KMS-11 (cell line): ENCODE data around the gene SPHK1.
"Not testable (repeated sequence)": the region's sequence is repeated elsewhere in the genome, so short reads cannot be mapped to it uniquely, and the experiment has no call there.

Experiments used
- H2AFZ ChIP-seq: fragments of 200-600 bp; sonication (generic); 2 replicates; pipeline ENCODE4 v1.6.1; 2016; ENCODE audit warnings: antibody characterized with exemption, mixed run types, low read depth
- H3K27ac ChIP-seq: fragments of 200-600 bp; sonication (generic); 2 replicates; pipeline ENCODE4 v1.6.1; 2016; ENCODE audit warnings: mild to moderate bottlenecking, mixed run types
- H3K27me3 ChIP-seq: fragments of 200-600 bp; sonication (generic); 2 replicates; pipeline ENCODE4 v1.6.1; 2017; ENCODE audit warnings: mild to moderate bottlenecking, low read depth, mixed run types, moderate library complexity; ENCODE audit not compliant: insufficient read depth
- H3K36me3 ChIP-seq: fragments of 200-600 bp; sonication (generic); 2 replicates; pipeline ENCODE4 v1.6.1; 2017; ENCODE audit warnings: mild to moderate bottlenecking, mixed run types; ENCODE audit not compliant: insufficient read depth
- H3K4me1 ChIP-seq: fragments of 200-600 bp; sonication (generic); 2 replicates; pipeline ENCODE4 v1.6.1; 2016; ENCODE audit warnings: mild to moderate bottlenecking, low read depth, mixed run types; ENCODE audit not compliant: poor library complexity, severe bottlenecking
- H3K4me2 ChIP-seq: fragments of 200-600 bp; sonication (generic); 2 replicates; pipeline ENCODE4 v1.7.0; 2016; ENCODE audit warnings: mild to moderate bottlenecking, mixed run types
- H3K4me3 ChIP-seq: fragments of 200-600 bp; sonication (generic); IDR thresholded peaks from 2 replicates; pipeline ENCODE4 v1.6.1; 2017; ENCODE audit warnings: low read depth, low read length, mixed read lengths; ENCODE audit not compliant: insufficient read depth
- H3K79me2 ChIP-seq: fragments of 200-600 bp; sonication (generic); 2 replicates; pipeline ENCODE4 v1.6.1; 2016; ENCODE audit warnings: low read depth, mixed run types; ENCODE audit not compliant: insufficient read depth
- H3K9ac ChIP-seq: fragments of 200-600 bp; sonication (generic); 2 replicates; pipeline ENCODE4 v1.6.1; 2016; ENCODE audit warnings: mild to moderate bottlenecking, mixed run types
- H4K20me1 ChIP-seq: fragments of 200-600 bp; sonication (generic); 2 replicates; pipeline ENCODE4 v1.6.1; 2016; ENCODE audit warnings: mild to moderate bottlenecking, mixed run types; ENCODE audit not compliant: insufficient read depth
- TF ChIP-seq, protein P1 (sequence below): fragments of 200-600 bp; sonication (generic); conservative IDR thresholded peaks from 2 replicates; pipeline ENCODE4 v1.6.1; 2017; ENCODE audit warnings: low read depth, mild to moderate bottlenecking, antibody characterized with exemption, low read length, moderate library complexity, mixed read lengths

The SPHK1 gene

GRCh38 chr17:76341301-76341700, 43.1 kb upstream of the SPHK1 start:
- H3K4me1 ChIP-seq = peaks cover 16% of the 10 kb centered on the region
- no peaks in the 10 kb centered on the region for H3K27me3 ChIP-seq
- H3K79me2 ChIP-seq = no peaks in the 10 kb centered on the region
- TF ChIP-seq, protein P1, sequence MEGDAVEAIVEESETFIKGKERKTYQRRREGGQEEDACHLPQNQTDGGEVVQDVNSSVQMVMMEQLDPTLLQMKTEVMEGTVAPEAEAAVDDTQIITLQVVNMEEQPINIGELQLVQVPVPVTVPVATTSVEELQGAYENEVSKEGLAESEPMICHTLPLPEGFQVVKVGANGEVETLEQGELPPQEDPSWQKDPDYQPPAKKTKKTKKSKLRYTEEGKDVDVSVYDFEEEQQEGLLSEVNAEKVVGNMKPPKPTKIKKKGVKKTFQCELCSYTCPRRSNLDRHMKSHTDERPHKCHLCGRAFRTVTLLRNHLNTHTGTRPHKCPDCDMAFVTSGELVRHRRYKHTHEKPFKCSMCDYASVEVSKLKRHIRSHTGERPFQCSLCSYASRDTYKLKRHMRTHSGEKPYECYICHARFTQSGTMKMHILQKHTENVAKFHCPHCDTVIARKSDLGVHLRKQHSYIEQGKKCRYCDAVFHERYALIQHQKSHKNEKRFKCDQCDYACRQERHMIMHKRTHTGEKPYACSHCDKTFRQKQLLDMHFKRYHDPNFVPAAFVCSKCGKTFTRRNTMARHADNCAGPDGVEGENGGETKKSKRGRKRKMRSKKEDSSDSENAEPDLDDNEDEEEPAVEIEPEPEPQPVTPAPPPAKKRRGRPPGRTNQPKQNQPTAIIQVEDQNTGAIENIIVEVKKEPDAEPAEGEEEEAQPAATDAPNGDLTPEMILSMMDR = no peak
- H3K4me3 ChIP-seq = no peak overlapping the region
- no peaks in the 10 kb centered on the region for H4K20me1 ChIP-seq
- no peak overlapping the region for H3K4me2 ChIP-seq
- no peak overlapping the region for H3K27ac ChIP-seq
- H3K9ac ChIP-seq = no peak overlapping the region
- H3K36me3 ChIP-seq = no peaks in the 10 kb centered on the region
- no peak overlapping the region for H2AFZ ChIP-seq

DNA sequence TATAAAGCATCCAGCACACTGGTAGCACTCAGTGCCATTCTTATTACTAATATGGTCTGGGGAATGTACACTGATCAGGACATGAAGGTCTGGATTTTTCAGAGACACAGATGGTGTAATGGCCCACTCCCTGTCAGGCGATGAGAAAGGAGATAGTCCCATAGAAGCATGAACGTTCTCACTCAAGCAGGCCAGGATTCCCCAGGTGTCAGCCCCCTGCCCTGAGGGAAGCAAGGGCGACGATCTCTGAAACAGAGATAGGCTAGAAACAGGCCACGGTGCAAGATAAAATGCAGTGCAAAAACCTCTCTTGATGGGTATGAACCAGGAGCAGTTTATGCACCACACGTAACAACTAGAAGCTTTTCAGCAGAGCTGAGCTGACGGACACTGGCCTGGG, 41.3 kb upstream of the SPHK1 start:
- Histone ChIP-seq H3K4me2 (no peak overlapping the region), H3K36me3 (peaks cover 3% of the 10 kb centered on the region; the same call in 1 of the 2 replicates), H3K27ac (no peak overlapping the region), H4K20me1 (no peaks in the 10 kb centered on the region), H3K4me1 (peaks cover 9% of the 10 kb centered on the region), H3K9ac (no peak overlapping the region), H2AFZ (no peak overlapping the region), H3K27me3 (no peaks in the 10 kb centered on the region), H3K4me3 (no peak overlapping the region), H3K79me2 (no peaks in the 10 kb centered on the region)
- TF ChIP-seq, protein P1 = no peak

DNA sequence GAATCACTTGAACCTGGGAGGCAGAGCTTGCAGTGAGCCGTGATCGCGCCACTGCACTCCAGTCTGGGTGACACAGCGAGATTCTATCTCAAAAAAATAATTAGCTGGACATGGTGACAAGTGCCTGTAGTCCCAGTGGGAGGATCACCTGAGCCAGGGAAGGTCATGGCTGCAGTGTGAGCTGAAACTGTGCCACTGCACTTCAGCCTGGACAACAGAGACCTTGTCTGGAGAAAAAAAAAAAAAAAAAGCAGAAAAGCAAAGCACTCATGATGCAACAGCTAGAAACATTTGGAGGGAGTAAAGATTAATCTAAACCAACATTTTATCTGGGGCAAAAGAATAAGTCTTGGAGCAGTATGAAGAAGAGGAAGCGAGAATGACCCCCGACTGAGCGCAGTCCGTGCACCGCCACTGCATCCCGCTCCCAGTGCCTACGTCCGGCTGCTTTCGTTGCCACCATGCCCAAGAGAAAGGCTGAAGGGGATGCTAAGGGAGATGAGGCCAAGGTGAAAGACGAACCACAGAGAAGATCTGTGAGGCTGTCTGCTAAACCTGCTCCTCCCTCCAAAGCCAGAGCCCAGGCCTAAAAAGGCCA, 38.9 kb upstream of the SPHK1 start:
- TF ChIP-seq, protein P1 = no peak
- Histone ChIP-seq H3K4me3 (no peak overlapping the region), H4K20me1 (no peaks in the 10 kb centered on the region), H3K4me2 (no peak overlapping the region), H3K36me3 (peaks cover 3% of the 10 kb centered on the region; the same call in 1 of the 2 replicates), H3K27ac (no peak overlapping the region), H3K9ac (no peak overlapping the region), H3K4me1 (peaks cover 9% of the 10 kb centered on the region), H3K27me3 (no peaks in the 10 kb centered on the region), H3K79me2 (peaks cover 3% of the 10 kb centered on the region), H2AFZ (no peak overlapping the region)

- H3K4me1 ChIP-seq = peaks cover 13% of the 10 kb centered on the region
- H3K36me3 ChIP-seq, H3K9ac ChIP-seq, H3K4me3 ChIP-seq, H2AFZ ChIP-seq, H3K27ac ChIP-seq, H3K4me2 ChIP-seq, H3K79me2 ChIP-seq, H4K20me1 ChIP-seq, H3K27me3 ChIP-seq: not testable (repeated sequence)
These were observed 37.5 kb upstream of the SPHK1 start for GRCh38 chr17:76346936-76347335.

DNA sequence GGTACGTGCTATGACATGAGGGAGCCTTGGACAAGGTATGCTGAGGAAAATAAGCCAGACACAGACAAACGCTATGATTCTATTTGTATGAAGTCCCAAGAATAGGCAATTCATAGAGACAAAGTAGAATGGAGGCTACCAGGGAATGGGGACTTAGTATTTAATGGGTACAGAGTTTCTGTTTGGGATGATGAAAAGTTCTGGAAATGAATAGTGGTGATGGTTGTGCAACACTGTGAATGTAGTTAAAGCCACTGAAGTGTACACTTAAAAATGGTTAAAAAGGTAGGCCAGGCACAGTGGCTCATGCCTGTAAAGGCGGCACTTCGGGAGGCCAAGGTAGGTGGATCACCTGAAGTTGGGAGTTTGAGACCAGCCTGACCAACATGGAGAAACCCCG, 33.9 kb upstream of the SPHK1 start:
- Histone ChIP-seq H3K9ac (no peak overlapping the region), H3K79me2 (peaks cover 9% of the 10 kb centered on the region), H3K27ac (no peak overlapping the region), H3K27me3 (no peaks in the 10 kb centered on the region), H2AFZ (no peak overlapping the region), H3K36me3 (peaks cover 3% of the 10 kb centered on the region; the same call in 1 of the 2 replicates), H3K4me3 (no peak overlapping the region), H3K4me2 (no peak overlapping the region), H4K20me1 (no peaks in the 10 kb centered on the region), H3K4me1 (peaks cover 25% of the 10 kb centered on the region)
- TF ChIP-seq, protein P1 = no peak
